SK-N-MC (cell line): Measurements from ENCODE around the gene CDYL.

Source experiments
- EZH2 ChIP-seq: fragments of 200-600 bp; sonication (generic); IDR thresholded peaks from one replicate; pipeline ENCODE4 v1.6.1; 2017; ENCODE audit warnings: antibody characterized with exemption
- POLR2AphosphoS5 ChIP-seq: IDR thresholded peaks from 2 replicates; pipeline ENCODE4 v1.6.1; 2012; ENCODE audit warnings: mild to moderate bottlenecking, low read depth, low read length, borderline replicate concordance

DNA sequence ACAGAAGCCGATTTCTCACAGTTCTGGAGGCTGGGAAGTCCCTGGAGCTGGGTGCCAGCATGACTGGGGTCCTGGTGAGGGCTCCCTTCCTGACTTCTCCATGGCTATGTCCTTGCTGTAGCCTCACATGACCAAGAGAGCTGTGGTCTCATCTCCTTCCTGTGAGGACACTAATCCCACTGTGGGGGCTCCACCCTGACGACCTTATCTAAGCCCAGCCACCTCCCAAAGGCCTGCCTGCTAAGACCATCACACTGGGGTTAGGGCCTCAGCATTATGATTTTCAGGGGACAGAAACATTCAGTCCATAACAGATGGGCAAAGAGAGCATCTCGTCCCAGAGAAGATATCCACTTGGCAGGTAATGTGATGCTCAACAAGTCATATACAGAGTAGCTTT is 210.8 kb downstream of the CDYL start:
- TF ChIP-seq POLR2AphosphoS5 (no peak), EZH2 (no peak)
